IMR-90 (cell line): ENCODE results near the gene TIAM1. TPM values are rescaled to one million over a fixed set of nuclear protein-coding genes. Genes with fewer than 3 reads are reported as not detected.

Experiments used
- ATAC-seq: fragments of 200-7000 bp; cut with Tn5 transposase; 2 replicates; pipeline ENCODE4 v1.9.1; 2020; ENCODE audit warnings: low read depth, mild to moderate bottlenecking, moderate library complexity
- Bru-seq: library from RNA; stranded (reverse); fragments of 400-500 nt; gene quantifications from one replicate; lab custom pipeline; 2021; lab: Mats Ljungman, UMichigan
- BruChase-seq, 2 experiments: library from RNA; stranded (reverse); fragments of 400-500 nt; gene quantifications; one replicate each; lab custom pipeline; 2021; lab: Mats Ljungman, UMichigan
- BruUV-seq: library from RNA; stranded (reverse); fragments of 400-500 nt; replicated peaks from 2 replicates; lab custom pipeline; 2021; lab: Mats Ljungman, UMichigan
- CTCF ChIA-PET: fragments of 300-600 bp; formaldehyde crosslinking; extraction: SDS; loops from one replicate; lab custom pipeline; 2021; ENCODE audit warnings: antibody characterized with exemption; lab: Yijun Ruan, JAX
- POLR2A ChIA-PET: fragments of 300-600 bp; sonication (Branson Sonifier 250); formaldehyde crosslinking; loops from one replicate; lab custom pipeline; 2022; ENCODE audit warnings: antibody characterized with exemption; ENCODE audit not compliant: unreplicated experiment; lab: Charles Lee
- DNase-seq: peaks from one replicate; pipeline ENCODE4 v3.0.0; 2013
- H2AFZ ChIP-seq: replicated peaks from 2 replicates; pipeline ENCODE3; 2013; ENCODE audit warnings: low read length, mild to moderate bottlenecking; ENCODE audit not compliant: poor library complexity
- H2AK5ac ChIP-seq: 2 replicates; pipeline ENCODE4 v1.6.1; 2013; ENCODE audit warnings: low read depth, low read length, inconsistent platforms
- H2AK9ac ChIP-seq: replicated peaks from 2 replicates; pipeline ENCODE3; 2013; ENCODE audit warnings: mild to moderate bottlenecking, low read depth, low read length, moderate library complexity; ENCODE audit not compliant: poor library complexity
- H2BK120ac ChIP-seq: 2 replicates; pipeline ENCODE4 v1.6.1; 2013; ENCODE audit warnings: low read depth, low read length, inconsistent platforms
- H2BK15ac ChIP-seq: 3 replicates; pipeline ENCODE4 v1.6.1; 2013; ENCODE audit warnings: low read depth, low read length, inconsistent platforms
- H2BK20ac ChIP-seq: 2 replicates; pipeline ENCODE4 v1.6.1; 2013; ENCODE audit warnings: low read depth, mild to moderate bottlenecking, inconsistent platforms, low read length, moderate library complexity
- H2BK5ac ChIP-seq: 2 replicates; pipeline ENCODE4 v1.6.1; 2013; ENCODE audit warnings: mild to moderate bottlenecking, low read depth, low read length, inconsistent platforms; ENCODE audit not compliant: poor library complexity, severe bottlenecking
- H3K14ac ChIP-seq: replicated peaks from 2 replicates; pipeline ENCODE4 v1.6.1; 2013; ENCODE audit warnings: low read depth, low read length, inconsistent platforms
- H3K18ac ChIP-seq: 2 replicates; pipeline ENCODE4 v1.6.1; 2013; ENCODE audit warnings: low read depth, low read length, control low read depth
- H3K23ac ChIP-seq: 2 replicates; pipeline ENCODE4 v1.6.1; 2013; ENCODE audit warnings: low read depth, low read length, inconsistent platforms
- H3K27ac ChIP-seq: 2 replicates; pipeline ENCODE4 v1.5.1; 2013; ENCODE audit warnings: mild to moderate bottlenecking, control low read depth, low read length; ENCODE audit not compliant: insufficient read depth
- H3K27me3 ChIP-seq: 2 replicates; pipeline ENCODE4 v1.6.1; 2013; ENCODE audit warnings: low read length; ENCODE audit not compliant: control insufficient read depth, insufficient read depth
- H3K36me3 ChIP-seq: 2 replicates; pipeline ENCODE4 v1.6.1; 2013; ENCODE audit warnings: low read length, mixed read lengths; ENCODE audit not compliant: control insufficient read depth, insufficient read depth
- H3K4ac ChIP-seq: 2 replicates; pipeline ENCODE4 v1.6.1; 2013; ENCODE audit warnings: low read depth, low read length, inconsistent platforms
- H3K4me1 ChIP-seq: 2 replicates; pipeline ENCODE4 v1.6.1; 2013; ENCODE audit warnings: low read length, mixed read lengths; ENCODE audit not compliant: control insufficient read depth, insufficient read depth
- H3K4me2 ChIP-seq: 2 replicates; pipeline ENCODE4 v1.6.1; 2013; ENCODE audit warnings: low read depth, mild to moderate bottlenecking, control low read depth, low read length, moderate library complexity
- H3K4me3 ChIP-seq: 2 replicates; pipeline ENCODE4 v1.5.1; 2013; ENCODE audit warnings: low read depth, mild to moderate bottlenecking, control low read depth, low read length, moderate library complexity; ENCODE audit not compliant: insufficient read depth
- H3K56ac ChIP-seq: 2 replicates; pipeline ENCODE4 v1.6.1; 2013; ENCODE audit warnings: low read length, inconsistent platforms; ENCODE audit not compliant: insufficient read depth; ENCODE audit errors: extremely low read depth
- H3K79me1 ChIP-seq, 2 experiments: 2 replicates each; pipeline ENCODE4 v1.6.1; 2013; ENCODE audit warnings: low read length in 2 of 2, inconsistent platforms in 1 of 2, low read depth in 1 of 2
- H3K9ac ChIP-seq: 2 replicates; pipeline ENCODE4 v1.6.1; 2013; ENCODE audit warnings: low read depth, low read length, control low read depth
- H3K9me1 ChIP-seq: 2 replicates; pipeline ENCODE4 v1.6.1; 2013; ENCODE audit warnings: low read length, inconsistent platforms; ENCODE audit not compliant: insufficient read depth
- H3K9me3 ChIP-seq: 2 replicates; pipeline ENCODE4 v1.6.1; 2013; ENCODE audit warnings: low read length; ENCODE audit not compliant: control insufficient read depth, insufficient read depth
- H4K20me1 ChIP-seq: 2 replicates; pipeline ENCODE4 v1.6.1; 2013; ENCODE audit warnings: low read length, inconsistent platforms; ENCODE audit not compliant: insufficient read depth
- H4K5ac ChIP-seq: 2 replicates; pipeline ENCODE4 v1.6.1; 2013; ENCODE audit warnings: mild to moderate bottlenecking, low read depth, low read length, control low read depth
- H4K8ac ChIP-seq, 2 experiments: 2 replicates each; pipeline ENCODE4 v1.6.1; 2013; ENCODE audit warnings: low read depth in 2 of 2, low read length in 2 of 2, control low read depth in 1 of 2, inconsistent platforms in 1 of 2
- H4K91ac ChIP-seq: 2 replicates; pipeline ENCODE4 v1.6.1; 2013; ENCODE audit warnings: low read depth, low read length, inconsistent platforms; ENCODE audit not compliant: insufficient read depth
- BHLHE40 ChIP-seq: fragments of 150-350 bp; IDR thresholded peaks from 2 replicates; pipeline ENCODE4 v1.6.1; 2016; ENCODE audit warnings: mild to moderate bottlenecking, low read depth, low read length
- MXI1 ChIP-seq: IDR thresholded peaks from 2 replicates; pipeline ENCODE4 v1.6.1; 2012; ENCODE audit warnings: low read depth, mild to moderate bottlenecking, low read length, moderate library complexity, borderline replicate concordance
- WGBS, 2 experiments: methylation state at CpG; one replicate each; pipeline versions ENCODE4 v1.1.5 to v1.1.7; 2013; ENCODE audit warnings: missing lambda C conversion rate in 2 of 2; ENCODE audit not compliant: insufficient read length in 1 of 2; ENCODE audit errors: extremely low coverage in 2 of 2; 5-methylcytosine and 5-hydroxymethylcytosine counted together
- dilution Hi-C: fragments of 300-500 bp; cut with HindIII; formaldehyde crosslinking; loops from one replicate; pipeline ENCODE4 v1.14.3; 2018; ENCODE audit warnings: low sequenced_read_pairs; ENCODE audit not compliant: unreplicated experiment
- in situ Hi-C: fragments of 300-500 bp; cut with MboI; formaldehyde crosslinking; loops from 3 replicates; pipeline ENCODE4 v1.14.3; 2019; ENCODE audit warnings: low sequenced_read_pairs, inconsistent platforms, mixed read lengths
- intact Hi-C: fragments of 100-400 bp; cut with micrococcal nuclease; formaldehyde crosslinking; loops from 2 replicates; pipeline ENCODE4 v1.10.0; 2022
- long read RNA-seq: library from polyadenylated mRNA; unstranded; transcript quantifications from one replicate; pipeline ENCODE4 v2.0.0, GENCODE V29; 2021; ENCODE audit not compliant: unreplicated experiment
- polyA plus RNA-seq, 3 experiments: library from polyadenylated mRNA; depleted of rRNA; stranded (reverse); fragments of >200 nt; gene quantifications; 2 replicates each; pipeline ENCODE4 v1.2.3, GENCODE V29; 2012; ENCODE audit warnings: low replicate concordance in 1 of 3
- total RNA-seq: library from RNA; depleted of rRNA; stranded (reverse); fragments of >200 nt; gene quantifications from 2 replicates; pipeline ENCODE4 v1.2.3, GENCODE V29; 2012; rRNA removed

Gene TIAM1, protein sequence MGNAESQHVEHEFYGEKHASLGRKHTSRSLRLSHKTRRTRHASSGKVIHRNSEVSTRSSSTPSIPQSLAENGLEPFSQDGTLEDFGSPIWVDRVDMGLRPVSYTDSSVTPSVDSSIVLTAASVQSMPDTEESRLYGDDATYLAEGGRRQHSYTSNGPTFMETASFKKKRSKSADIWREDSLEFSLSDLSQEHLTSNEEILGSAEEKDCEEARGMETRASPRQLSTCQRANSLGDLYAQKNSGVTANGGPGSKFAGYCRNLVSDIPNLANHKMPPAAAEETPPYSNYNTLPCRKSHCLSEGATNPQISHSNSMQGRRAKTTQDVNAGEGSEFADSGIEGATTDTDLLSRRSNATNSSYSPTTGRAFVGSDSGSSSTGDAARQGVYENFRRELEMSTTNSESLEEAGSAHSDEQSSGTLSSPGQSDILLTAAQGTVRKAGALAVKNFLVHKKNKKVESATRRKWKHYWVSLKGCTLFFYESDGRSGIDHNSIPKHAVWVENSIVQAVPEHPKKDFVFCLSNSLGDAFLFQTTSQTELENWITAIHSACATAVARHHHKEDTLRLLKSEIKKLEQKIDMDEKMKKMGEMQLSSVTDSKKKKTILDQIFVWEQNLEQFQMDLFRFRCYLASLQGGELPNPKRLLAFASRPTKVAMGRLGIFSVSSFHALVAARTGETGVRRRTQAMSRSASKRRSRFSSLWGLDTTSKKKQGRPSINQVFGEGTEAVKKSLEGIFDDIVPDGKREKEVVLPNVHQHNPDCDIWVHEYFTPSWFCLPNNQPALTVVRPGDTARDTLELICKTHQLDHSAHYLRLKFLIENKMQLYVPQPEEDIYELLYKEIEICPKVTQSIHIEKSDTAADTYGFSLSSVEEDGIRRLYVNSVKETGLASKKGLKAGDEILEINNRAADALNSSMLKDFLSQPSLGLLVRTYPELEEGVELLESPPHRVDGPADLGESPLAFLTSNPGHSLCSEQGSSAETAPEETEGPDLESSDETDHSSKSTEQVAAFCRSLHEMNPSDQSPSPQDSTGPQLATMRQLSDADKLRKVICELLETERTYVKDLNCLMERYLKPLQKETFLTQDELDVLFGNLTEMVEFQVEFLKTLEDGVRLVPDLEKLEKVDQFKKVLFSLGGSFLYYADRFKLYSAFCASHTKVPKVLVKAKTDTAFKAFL (N-terminal part only)
- 9.2 and 9.3 TPM in 2 replicates for total RNA-seq
- polyA plus RNA-seq (2012; rRNA removed), result 2.9 TPM in 2 replicates
- 1.5 and 2.0 TPM in 2 replicates for polyA plus RNA-seq (2012; cell fraction: cytosol; rRNA removed)
- 3.9 and 4.0 TPM in 2 replicates for polyA plus RNA-seq (2012; cell fraction: nucleus; rRNA removed; ENCODE audit: low replicate concordance)
- Bru-seq, nascent RNA, result percentile 45 among the genes with signal in this experiment
- percentile 39 among the genes with signal in this experiment for BruChase-seq, experiment 1, labeled RNA remaining after a 6-hour chase
- BruChase-seq, experiment 2, labeled RNA remaining after a 2-hour chase, result percentile 35 among the genes with signal in this experiment
- long read RNA-seq, partial matches to known transcripts, result 3 of 4 reads
- long read RNA-seq, other reads (novel, unspliced or antisense), result 1 of 4 reads

DNA sequence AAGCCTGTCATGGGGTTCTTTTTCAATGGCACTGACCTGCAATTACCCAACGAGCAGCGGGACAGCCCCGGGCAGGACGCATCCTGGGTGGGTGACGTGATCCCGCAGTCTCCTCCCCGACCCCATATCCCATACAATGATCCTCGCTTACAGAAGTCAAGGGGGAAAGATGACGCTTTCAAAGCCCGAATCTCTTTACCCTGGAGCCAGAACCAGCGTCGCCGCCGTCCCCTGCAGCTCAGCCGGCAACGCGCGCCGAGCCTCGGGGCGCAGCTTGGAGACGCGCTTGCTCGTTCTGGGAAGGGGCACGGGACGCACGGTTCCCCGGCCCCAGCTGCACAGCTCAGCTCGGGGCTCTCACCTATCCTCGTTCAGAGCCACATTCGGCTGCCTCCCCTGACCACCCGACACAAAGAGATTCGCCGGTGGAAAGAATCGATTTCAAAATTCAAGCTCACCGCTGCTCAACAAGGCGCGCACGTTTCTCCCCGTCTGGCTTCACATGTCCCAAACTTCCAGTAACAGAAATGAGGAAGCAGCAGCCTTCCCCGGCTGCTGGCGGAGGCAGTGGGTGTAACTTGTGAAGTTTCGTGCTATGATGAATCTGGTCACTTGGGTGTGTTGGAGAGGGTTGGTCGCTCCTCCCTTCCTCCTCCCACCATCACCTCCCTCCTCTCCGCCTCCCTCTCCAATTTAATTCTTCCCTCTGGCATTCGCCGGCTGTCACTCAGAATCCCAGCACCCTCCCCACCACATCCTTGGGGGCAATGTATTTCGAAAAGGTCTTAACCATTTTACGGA, at the start of gene TIAM1:
Gene TIAM1, minus strand, starts transcription at position 582 of the 801 bp plus-strand sequence. CDS start 77,289 bp downstream, outside the sequence.
- no peak for TF ChIP-seq BHLHE40
- peak; percentile 10; the same call in 1 of the 2 replicates for TF ChIP-seq MXI1
- no peak within 1 kb of the TSS; the same call in 1 of the 2 replicates for H2BK120ac ChIP-seq
- H4K20me1 ChIP-seq, result no peaks in the 10 kb centered on the region
- H3K9ac ChIP-seq, result no peak within 1 kb of the TSS
- H3K4ac ChIP-seq, result no peak within 1 kb of the TSS; the same call in 1 of the 2 replicates
- dilution Hi-C loops, result no loop called here
- no peak within 1 kb of the TSS for H4K91ac ChIP-seq
- H3K27me3 ChIP-seq, result peaks cover 39% of the 10 kb centered on the region
- peak; percentile 93 for ATAC-seq
- in situ Hi-C loops, result no loop called here
- H3K4me2 ChIP-seq, result peak within 1 kb of the TSS; percentile 54
- 1% methylated on average over 22 of the region's 49 CpGs; no CpG with 5 or more reads in 1 of the 2 experiments for WGBS, 2 experiments
- H3K14ac ChIP-seq, result no peak within 1 kb of the TSS
- H2BK15ac ChIP-seq, result no peak within 1 kb of the TSS
- H3K56ac ChIP-seq, result no peak within 1 kb of the TSS
- H3K4me1 ChIP-seq, result no peaks in the 10 kb centered on the region
- H3K9me1 ChIP-seq, result no peaks in the 10 kb centered on the region
- H4K5ac ChIP-seq, result no peak within 1 kb of the TSS
- no peak within 1 kb of the TSS for H2AK5ac ChIP-seq
- DNase-seq, result peak; percentile 66
- H3K36me3 ChIP-seq, result no peaks in the 10 kb centered on the region
- H2BK20ac ChIP-seq, result no peak within 1 kb of the TSS
- 0 out of 2 replicates have a peak within 1 kb of the TSS, but pooled peaks have one; percentile 36 for H3K23ac ChIP-seq
- H3K79me1 ChIP-seq, result no peaks in the 10 kb centered on the region
- H2AFZ ChIP-seq, result peak within 1 kb of the TSS; percentile 91
- ChIA-PET CTCF (interaction anchor here (1.1 kb wide), 1 partner anchor 145 kb away, joined by 3 read pairs; no protein-coding TSS in a partner anchor), POLR2A (no interaction called here)
- peak within 1 kb of the TSS; percentile 54 for H3K4me3 ChIP-seq
- H4K8ac ChIP-seq, result no peak within 1 kb of the TSS
- no peak within 1 kb of the TSS for H3K18ac ChIP-seq
- peak within 1 kb of the TSS; percentile 52 for H2AK9ac ChIP-seq
- no TSS peak for BruUV-seq
- no peak within 1 kb of the TSS for H3K27ac ChIP-seq
- no peaks in the 10 kb centered on the region for H3K9me3 ChIP-seq
- intact Hi-C loops, result no loop called here
- H2BK5ac ChIP-seq, result no peak within 1 kb of the TSS
